DND-41 (cell line): ENCODE measurements around the gene DPH6.

Experiments used
- EZH2 ChIP-seq: IDR thresholded peaks from 3 replicates; pipeline ENCODE4 v1.6.1; 2012; ENCODE audit warnings: borderline replicate concordance, low read depth, mild to moderate bottlenecking, moderate library complexity, low read length, inconsistent platforms; ENCODE audit not compliant: severe bottlenecking
- TF ChIP-seq, protein P1 (sequence below): IDR thresholded peaks from 2 replicates; pipeline ENCODE4 v1.5.1; 2012; ENCODE audit warnings: borderline replicate concordance, low read length, moderate library complexity, mild to moderate bottlenecking; ENCODE audit not compliant: poor library complexity, severe bottlenecking; ENCODE audit errors: extremely low read depth

DNA sequence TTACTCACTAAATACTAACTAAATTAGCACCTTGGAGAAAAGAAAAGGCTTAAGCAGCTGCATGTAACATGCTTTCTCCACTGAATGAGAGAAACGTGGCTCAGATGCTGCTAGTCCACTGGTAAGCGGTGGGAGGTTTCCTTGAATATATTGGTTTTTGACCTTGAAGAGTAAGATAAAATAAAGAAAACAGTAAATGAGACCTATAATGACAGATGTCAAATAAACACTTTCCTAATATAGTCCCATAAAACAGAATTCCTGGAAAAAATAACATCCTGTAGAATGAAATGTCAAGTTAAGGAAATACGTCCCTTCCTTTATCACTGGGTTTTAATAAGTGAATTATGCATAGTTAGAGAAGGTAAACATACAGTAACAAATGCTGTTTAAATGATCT, 215.0 kb downstream of the DPH6 start:
- TF ChIP-seq, protein P1, sequence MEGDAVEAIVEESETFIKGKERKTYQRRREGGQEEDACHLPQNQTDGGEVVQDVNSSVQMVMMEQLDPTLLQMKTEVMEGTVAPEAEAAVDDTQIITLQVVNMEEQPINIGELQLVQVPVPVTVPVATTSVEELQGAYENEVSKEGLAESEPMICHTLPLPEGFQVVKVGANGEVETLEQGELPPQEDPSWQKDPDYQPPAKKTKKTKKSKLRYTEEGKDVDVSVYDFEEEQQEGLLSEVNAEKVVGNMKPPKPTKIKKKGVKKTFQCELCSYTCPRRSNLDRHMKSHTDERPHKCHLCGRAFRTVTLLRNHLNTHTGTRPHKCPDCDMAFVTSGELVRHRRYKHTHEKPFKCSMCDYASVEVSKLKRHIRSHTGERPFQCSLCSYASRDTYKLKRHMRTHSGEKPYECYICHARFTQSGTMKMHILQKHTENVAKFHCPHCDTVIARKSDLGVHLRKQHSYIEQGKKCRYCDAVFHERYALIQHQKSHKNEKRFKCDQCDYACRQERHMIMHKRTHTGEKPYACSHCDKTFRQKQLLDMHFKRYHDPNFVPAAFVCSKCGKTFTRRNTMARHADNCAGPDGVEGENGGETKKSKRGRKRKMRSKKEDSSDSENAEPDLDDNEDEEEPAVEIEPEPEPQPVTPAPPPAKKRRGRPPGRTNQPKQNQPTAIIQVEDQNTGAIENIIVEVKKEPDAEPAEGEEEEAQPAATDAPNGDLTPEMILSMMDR, result no peak
- TF ChIP-seq EZH2, result no peak
